AG04449 (cell line): ENCODE measurements around the gene URB2.
"Not testable (repeated sequence)": the region's sequence is repeated elsewhere in the genome, so short reads cannot be mapped to it uniquely, and the experiment has no call there.

Experiments used
- CTCF ChIA-PET: fragments of 350-600 bp; formaldehyde crosslinking; extraction: SDS; loops from one replicate; lab custom pipeline; 2021; ENCODE audit warnings: antibody characterized with exemption; lab: Yijun Ruan, JAX
- POLR2A ChIA-PET: fragments of 400-600, 350-600 bp; formaldehyde crosslinking; extraction: SDS; loops from one replicate; lab custom pipeline; 2020; ENCODE audit warnings: antibody characterized with exemption, inconsistent platforms; lab: Yijun Ruan, JAX
- DNase-seq: peaks from one replicate; pipeline ENCODE4 v3.0.0-alpha.2; 2010; ENCODE audit warnings: low read depth, low spot score
- H3K4me3 ChIP-seq: 2 replicates; pipeline ENCODE4 v1.5.1; 2011; ENCODE audit warnings: low read depth, mild to moderate bottlenecking, control low read depth, low read length
- CTCF ChIP-seq: IDR thresholded peaks from one replicate; pipeline ENCODE4 v1.5.1; 2011; ENCODE audit warnings: mild to moderate bottlenecking, moderate library complexity, low read length, control low read depth, inconsistent platforms; ENCODE audit not compliant: insufficient read depth; ENCODE audit errors: missing control alignments

Gene URB2

GRCh38 chr1:229582715-229583114 is 43.3 kb upstream of the URB2 start:
- ChIA-PET CTCF (no interaction called here), POLR2A (no interaction called here)
- TF ChIP-seq CTCF = no peak
- H3K4me3 ChIP-seq = no peak overlapping the region
- no peak for DNase-seq

GRCh38 chr1:229585338-229585737 is 40.7 kb upstream of the URB2 start:
- H3K4me3 ChIP-seq = no peak overlapping the region
- no peak for TF ChIP-seq CTCF
- POLR2A ChIA-PET = no interaction called here
- CTCF ChIA-PET = no interaction called here
- no peak for DNase-seq

- no peak for DNase-seq
- no peak for TF ChIP-seq CTCF
- ChIA-PET POLR2A (interaction anchor here (0.6 kb wide), 1 partner anchor 11 kb away, joined by 3 read pairs; no protein-coding TSS in a partner anchor), CTCF (no interaction called here)
- no peak overlapping the region for H3K4me3 ChIP-seq
Measured at GRCh38 chr1:229590119-229590518, 35.9 kb upstream of the URB2 start.

- no peak for TF ChIP-seq CTCF
- DNase-seq = no peak
- ChIA-PET CTCF (no interaction called here), POLR2A (no interaction called here)
- no peak overlapping the region for H3K4me3 ChIP-seq
Measured at GRCh38 chr1:229593800-229594199, 32.2 kb upstream of the URB2 start.

GRCh38 chr1:229594227-229595008 is 31.6 kb upstream of the URB2 start:
- TF ChIP-seq CTCF = no peak
- CTCF ChIA-PET = no interaction called here
- no peak for DNase-seq
- no peak overlapping the region for H3K4me3 ChIP-seq
- POLR2A ChIA-PET = no interaction called here

- H3K4me3 ChIP-seq, POLR2A ChIA-PET, DNase-seq: not testable (repeated sequence)
- CTCF ChIA-PET = interaction anchor here (0.7 to 3.2 kb wide), 2 partner anchors 37 kb away, joined by 3 to 10 read pairs; partner anchors contain the start of gene ABCB10
Measured at GRCh38 chr1:229595876-229596275, 30.2 kb upstream of the URB2 start.
